HG03280 (cell line): ENCODE measurements around the gene NAA60.
"Not testable (repeated sequence)": the region's sequence is repeated elsewhere in the genome, so short reads cannot be mapped to it uniquely, and the experiment has no call there.

Experiments used
- ATAC-seq: cut with Tn5 transposase; IDR thresholded peaks from one replicate; pipeline ENCODE4 v1.9.1; 2021; ENCODE audit warnings: mild to moderate bottlenecking, moderate library complexity; ENCODE audit not compliant: unreplicated experiment

NAA60 gene

GRCh38 chr16:3481696-3482658 lies 38.5 kb downstream of the NAA60 start:
- ATAC-seq: no peak

- no peak for ATAC-seq
These were observed 39.3 kb downstream of the NAA60 start for GRCh38 chr16:3482659-3483241.

- no peak for ATAC-seq
These were observed 41.0 kb downstream of the NAA60 start for GRCh38 chr16:3484318-3485096.

GRCh38 chr16:3485097-3485745 lies 41.7 kb downstream of the NAA60 start:
- no peak for ATAC-seq

GRCh38 chr16:3485821-3486505 lies 42.5 kb downstream of the NAA60 start:
- ATAC-seq: no peak

- ATAC-seq: no peak
These were observed 43.2 kb downstream of the NAA60 start for GRCh38 chr16:3486506-3487215.

- no peak for ATAC-seq
These were observed 44.3 kb downstream of the NAA60 start for GRCh38 chr16:3487521-3488410.

GRCh38 chr16:3488801-3489200 lies 45.3 kb downstream of the NAA60 start:
- no peak for ATAC-seq

GRCh38 chr16:3490911-3491629 lies 47.6 kb downstream of the NAA60 start:
- no peak for ATAC-seq

GRCh38 chr16:3492356-3492755 lies 48.9 kb downstream of the NAA60 start:
- no peak for ATAC-seq

- ATAC-seq: no peak
These were observed 51.0 kb downstream of the NAA60 start for GRCh38 chr16:3494386-3494973.

GRCh38 chr16:3495176-3495575 lies 51.7 kb downstream of the NAA60 start, which contains the start of gene C16orf90:
Gene C16orf90, minus strand, starts transcription at chr16:3495489. Its CDS starts 68 bp downstream, at chr16:3495421.
- no peak for ATAC-seq

GRCh38 chr16:3496386-3496785 lies 52.9 kb downstream of the NAA60 start:
- no peak for ATAC-seq

GRCh38 chr16:3497771-3498170 lies 54.3 kb downstream of the NAA60 start:
- no peak for ATAC-seq

GRCh38 chr16:3498988-3499387 lies 55.5 kb downstream of the NAA60 start:
- ATAC-seq: no peak

GRCh38 chr16:3501412-3501761 lies 57.9 kb downstream of the NAA60 start:
- not testable (repeated sequence) for ATAC-seq

GRCh38 chr16:3501783-3502400 lies 58.4 kb downstream of the NAA60 start:
- no peak for ATAC-seq
